HL-60 (cell line): ENCODE results near the gene ANKRD22.

Experiments
- DNase-seq, 2 experiments: peaks; one replicate each; pipeline ENCODE4 v3.0.0-alpha.2; 2010 to 2020; ENCODE audit warnings: low read depth in 1 of 2, low spot score in 1 of 2
- H3K27ac ChIP-seq: fragments of 250-450 bp; sonication (Bioruptor Pico); replicated peaks from 2 replicates; pipeline ENCODE4 v1.5.1; 2020; ENCODE audit warnings: mild to moderate bottlenecking, moderate library complexity
- H3K27me3 ChIP-seq: fragments of 250-450 bp; sonication (Bioruptor Pico); 2 replicates; pipeline ENCODE4 v1.5.1; 2021; ENCODE audit warnings: mild to moderate bottlenecking, moderate library complexity; ENCODE audit not compliant: insufficient read depth, poor library complexity, severe bottlenecking
- H3K4me3 ChIP-seq: replicated peaks from 2 replicates; pipeline ENCODE4 v1.5.1; 2011; ENCODE audit warnings: mild to moderate bottlenecking, control low read depth, low read length; ENCODE audit not compliant: insufficient read depth
- GABPA ChIP-seq: IDR thresholded peaks from 2 replicates; pipeline ENCODE4 v1.6.1; 2012; ENCODE audit warnings: low read depth
- POLR2AphosphoS5 ChIP-seq: IDR thresholded peaks from 2 replicates; pipeline ENCODE4 v1.6.1; 2012; ENCODE audit warnings: low read depth
- SPI1 ChIP-seq: IDR thresholded peaks from 2 replicates; pipeline ENCODE4 v1.6.1; 2012; ENCODE audit warnings: low read depth, mild to moderate bottlenecking, borderline replicate concordance
- TF ChIP-seq, protein P1 (sequence below): IDR thresholded peaks from one replicate; pipeline ENCODE4 v1.5.1; 2011; ENCODE audit warnings: low read length, control low read depth, inconsistent platforms; ENCODE audit not compliant: insufficient read depth
- TF ChIP-seq, protein P2 (sequence below): IDR thresholded peaks from 2 replicates; pipeline ENCODE4 v1.6.1; 2012; ENCODE audit warnings: low read depth; ENCODE audit not compliant: insufficient replicate concordance

ANKRD22 gene

DNA sequence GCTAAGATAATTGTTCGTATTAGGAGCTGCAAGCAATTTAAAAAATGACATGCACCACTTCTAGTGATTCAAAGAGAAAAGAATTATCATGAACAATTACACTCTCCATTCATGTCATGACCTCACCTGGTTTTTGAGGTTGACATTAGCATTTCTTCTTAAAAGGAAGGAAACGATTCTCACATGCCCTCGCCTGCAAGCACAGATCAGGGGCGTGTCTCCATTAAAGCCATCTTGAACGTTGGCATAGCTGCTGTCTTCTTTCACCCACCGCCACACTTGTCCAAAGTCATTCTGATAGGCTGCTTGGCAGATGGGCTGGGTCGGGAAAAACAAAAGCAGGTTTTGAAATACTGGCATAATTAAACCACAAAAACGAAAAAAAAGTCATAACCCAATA lies 19.9 kb downstream of the ANKRD22 start:
- TF ChIP-seq GABPA (no peak), SPI1 (no peak), POLR2AphosphoS5 (no peak)
- TF ChIP-seq, protein P1, sequence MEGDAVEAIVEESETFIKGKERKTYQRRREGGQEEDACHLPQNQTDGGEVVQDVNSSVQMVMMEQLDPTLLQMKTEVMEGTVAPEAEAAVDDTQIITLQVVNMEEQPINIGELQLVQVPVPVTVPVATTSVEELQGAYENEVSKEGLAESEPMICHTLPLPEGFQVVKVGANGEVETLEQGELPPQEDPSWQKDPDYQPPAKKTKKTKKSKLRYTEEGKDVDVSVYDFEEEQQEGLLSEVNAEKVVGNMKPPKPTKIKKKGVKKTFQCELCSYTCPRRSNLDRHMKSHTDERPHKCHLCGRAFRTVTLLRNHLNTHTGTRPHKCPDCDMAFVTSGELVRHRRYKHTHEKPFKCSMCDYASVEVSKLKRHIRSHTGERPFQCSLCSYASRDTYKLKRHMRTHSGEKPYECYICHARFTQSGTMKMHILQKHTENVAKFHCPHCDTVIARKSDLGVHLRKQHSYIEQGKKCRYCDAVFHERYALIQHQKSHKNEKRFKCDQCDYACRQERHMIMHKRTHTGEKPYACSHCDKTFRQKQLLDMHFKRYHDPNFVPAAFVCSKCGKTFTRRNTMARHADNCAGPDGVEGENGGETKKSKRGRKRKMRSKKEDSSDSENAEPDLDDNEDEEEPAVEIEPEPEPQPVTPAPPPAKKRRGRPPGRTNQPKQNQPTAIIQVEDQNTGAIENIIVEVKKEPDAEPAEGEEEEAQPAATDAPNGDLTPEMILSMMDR, result no peak
- TF ChIP-seq, protein P2, sequence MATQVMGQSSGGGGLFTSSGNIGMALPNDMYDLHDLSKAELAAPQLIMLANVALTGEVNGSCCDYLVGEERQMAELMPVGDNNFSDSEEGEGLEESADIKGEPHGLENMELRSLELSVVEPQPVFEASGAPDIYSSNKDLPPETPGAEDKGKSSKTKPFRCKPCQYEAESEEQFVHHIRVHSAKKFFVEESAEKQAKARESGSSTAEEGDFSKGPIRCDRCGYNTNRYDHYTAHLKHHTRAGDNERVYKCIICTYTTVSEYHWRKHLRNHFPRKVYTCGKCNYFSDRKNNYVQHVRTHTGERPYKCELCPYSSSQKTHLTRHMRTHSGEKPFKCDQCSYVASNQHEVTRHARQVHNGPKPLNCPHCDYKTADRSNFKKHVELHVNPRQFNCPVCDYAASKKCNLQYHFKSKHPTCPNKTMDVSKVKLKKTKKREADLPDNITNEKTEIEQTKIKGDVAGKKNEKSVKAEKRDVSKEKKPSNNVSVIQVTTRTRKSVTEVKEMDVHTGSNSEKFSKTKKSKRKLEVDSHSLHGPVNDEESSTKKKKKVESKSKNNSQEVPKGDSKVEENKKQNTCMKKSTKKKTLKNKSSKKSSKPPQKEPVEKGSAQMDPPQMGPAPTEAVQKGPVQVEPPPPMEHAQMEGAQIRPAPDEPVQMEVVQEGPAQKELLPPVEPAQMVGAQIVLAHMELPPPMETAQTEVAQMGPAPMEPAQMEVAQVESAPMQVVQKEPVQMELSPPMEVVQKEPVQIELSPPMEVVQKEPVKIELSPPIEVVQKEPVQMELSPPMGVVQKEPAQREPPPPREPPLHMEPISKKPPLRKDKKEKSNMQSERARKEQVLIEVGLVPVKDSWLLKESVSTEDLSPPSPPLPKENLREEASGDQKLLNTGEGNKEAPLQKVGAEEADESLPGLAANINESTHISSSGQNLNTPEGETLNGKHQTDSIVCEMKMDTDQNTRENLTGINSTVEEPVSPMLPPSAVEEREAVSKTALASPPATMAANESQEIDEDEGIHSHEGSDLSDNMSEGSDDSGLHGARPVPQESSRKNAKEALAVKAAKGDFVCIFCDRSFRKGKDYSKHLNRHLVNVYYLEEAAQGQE, result no peak
- Histone ChIP-seq H3K4me3 (no peak overlapping the region), H3K27ac (no peak overlapping the region), H3K27me3 (no peaks in the 10 kb centered on the region)
- DNase-seq, result no peak

DNA sequence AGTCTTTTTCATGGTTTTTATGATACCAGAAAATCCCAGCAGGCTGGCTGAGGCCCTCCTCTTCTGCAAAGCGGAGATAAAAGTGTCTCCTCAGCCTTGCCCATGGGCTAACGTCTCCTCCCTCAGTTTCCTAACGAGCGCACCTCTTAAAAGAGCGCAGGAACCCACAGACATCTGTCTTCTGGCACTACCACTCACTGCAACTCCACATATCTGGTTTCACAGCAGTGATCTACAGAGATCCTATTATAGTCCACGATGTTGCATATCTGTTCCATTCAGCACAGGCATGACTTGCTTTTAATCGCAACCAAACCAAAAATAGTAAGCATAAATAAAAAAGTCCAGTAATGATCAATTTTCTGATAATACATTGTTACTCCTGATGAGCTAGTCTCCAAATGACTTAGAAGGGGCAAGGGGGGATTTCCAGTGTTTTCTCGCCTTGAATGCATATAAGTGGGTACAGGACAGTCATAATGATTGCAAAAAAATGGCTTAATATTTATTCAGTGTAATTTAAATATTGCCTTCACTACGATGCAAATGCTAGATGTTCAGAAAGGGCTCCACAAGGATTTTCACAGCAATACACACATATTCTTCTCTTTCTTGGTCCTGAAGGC lies 20.9 kb downstream of the ANKRD22 start:
- TF ChIP-seq, protein P2, result no peak
- TF ChIP-seq, protein P1, result no peak
- TF ChIP-seq GABPA (no peak), POLR2AphosphoS5 (no peak), SPI1 (no peak)
- no peak for DNase-seq
- Histone ChIP-seq H3K27me3 (no peaks in the 10 kb centered on the region), H3K27ac (no peak overlapping the region), H3K4me3 (no peak overlapping the region)

DNA sequence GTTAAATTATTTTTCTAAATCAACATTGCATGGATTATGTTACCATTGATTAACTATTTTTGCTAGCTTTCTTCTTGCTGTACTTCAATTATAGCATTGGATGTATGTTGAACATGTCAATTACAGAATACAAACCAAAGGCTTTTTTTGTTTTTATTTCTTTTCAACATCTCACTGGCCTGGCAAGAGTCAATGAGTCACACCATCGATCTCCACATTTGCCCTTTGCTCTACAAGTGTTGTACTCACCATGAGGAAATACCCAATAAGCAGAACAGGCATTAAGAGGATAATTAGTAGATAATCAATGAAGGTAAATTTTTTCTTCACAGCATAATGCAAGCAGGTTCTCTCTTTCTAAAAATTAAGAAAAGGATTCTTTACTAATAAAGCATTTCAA lies 23.3 kb downstream of the ANKRD22 start:
- no peaks in the 10 kb centered on the region for H3K27me3 ChIP-seq
- no peak for DNase-seq
- H3K27ac ChIP-seq, result no peak overlapping the region
- H3K4me3 ChIP-seq, result no peak overlapping the region
- TF ChIP-seq GABPA (no peak), POLR2AphosphoS5 (no peak), SPI1 (no peak)
- TF ChIP-seq, protein P1, result no peak
- TF ChIP-seq, protein P2, result no peak
